ENCODE measurements around the gene SHMT2.

- TF ChIP-seq, protein P1, sequence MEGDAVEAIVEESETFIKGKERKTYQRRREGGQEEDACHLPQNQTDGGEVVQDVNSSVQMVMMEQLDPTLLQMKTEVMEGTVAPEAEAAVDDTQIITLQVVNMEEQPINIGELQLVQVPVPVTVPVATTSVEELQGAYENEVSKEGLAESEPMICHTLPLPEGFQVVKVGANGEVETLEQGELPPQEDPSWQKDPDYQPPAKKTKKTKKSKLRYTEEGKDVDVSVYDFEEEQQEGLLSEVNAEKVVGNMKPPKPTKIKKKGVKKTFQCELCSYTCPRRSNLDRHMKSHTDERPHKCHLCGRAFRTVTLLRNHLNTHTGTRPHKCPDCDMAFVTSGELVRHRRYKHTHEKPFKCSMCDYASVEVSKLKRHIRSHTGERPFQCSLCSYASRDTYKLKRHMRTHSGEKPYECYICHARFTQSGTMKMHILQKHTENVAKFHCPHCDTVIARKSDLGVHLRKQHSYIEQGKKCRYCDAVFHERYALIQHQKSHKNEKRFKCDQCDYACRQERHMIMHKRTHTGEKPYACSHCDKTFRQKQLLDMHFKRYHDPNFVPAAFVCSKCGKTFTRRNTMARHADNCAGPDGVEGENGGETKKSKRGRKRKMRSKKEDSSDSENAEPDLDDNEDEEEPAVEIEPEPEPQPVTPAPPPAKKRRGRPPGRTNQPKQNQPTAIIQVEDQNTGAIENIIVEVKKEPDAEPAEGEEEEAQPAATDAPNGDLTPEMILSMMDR (IDR thresholded peaks at IDR 0.05) = no peak
- TF ChIP-seq POLR2A (IDR thresholded peaks at IDR 0.05) = no peak
Observed at GRCh38 chr12:57205186-57205585, 24.3 kb upstream of the SHMT2 start.
